ENCODE measurements around the gene TLDC2. TPM values are rescaled to one million over a fixed set of nuclear protein-coding genes. Genes with fewer than 3 reads are reported as not detected.
"Not testable (repeated sequence)": the region's sequence is repeated elsewhere in the genome, so short reads cannot be mapped to it uniquely, and the experiment has no call there.

Gene TLDC2
- total RNA-seq, 1 donor from 2014 or later: not detected

DNA sequence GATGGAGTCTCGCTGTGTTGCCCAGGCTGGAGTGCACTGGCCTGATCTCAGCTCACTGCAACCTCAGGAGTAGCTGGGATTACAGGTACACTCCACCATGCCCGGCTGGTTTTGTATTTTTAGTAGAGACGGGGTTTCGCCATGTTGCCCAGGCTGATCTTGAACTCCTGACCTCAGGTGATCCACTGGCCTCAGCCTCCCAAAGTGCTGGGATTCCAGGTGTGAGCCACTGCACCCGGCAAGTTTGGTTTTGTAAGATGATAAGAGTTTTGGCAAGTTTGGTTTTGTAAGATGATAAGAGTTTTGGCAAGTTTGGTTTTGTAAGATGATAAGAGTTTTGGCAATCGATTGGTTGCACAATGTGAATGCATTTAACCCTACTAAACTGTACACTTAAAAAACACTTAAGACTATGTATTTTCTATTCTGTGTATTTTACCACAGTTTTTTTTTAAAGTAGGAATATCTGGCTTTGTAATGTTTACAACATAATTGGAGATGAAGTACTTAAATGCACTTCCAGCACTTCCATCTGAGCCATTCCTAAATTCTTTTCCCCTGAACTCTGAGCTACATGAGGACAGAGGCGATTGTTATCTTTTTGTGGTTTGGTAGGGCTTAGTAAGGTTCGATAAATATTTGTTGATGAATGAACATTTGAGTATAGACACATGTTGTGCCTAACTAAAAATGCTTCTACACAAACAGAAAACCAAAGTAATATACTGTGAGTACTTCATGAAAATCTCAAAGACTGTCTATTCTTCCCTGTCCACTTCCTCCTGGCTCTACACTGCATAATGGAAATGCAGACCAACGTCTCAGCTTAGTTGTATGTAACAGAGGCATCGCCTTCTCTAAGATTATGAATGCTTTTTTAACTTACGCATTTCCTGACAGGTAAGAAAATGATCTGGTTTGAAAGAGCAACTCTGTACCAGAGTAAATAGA, 56.8 kb downstream of the TLDC2 start:
- no peak overlapping the region for H3K4me3 Mint-ChIP-seq
- no peaks in the 10 kb centered on the region for H3K27me3 Mint-ChIP-seq (ENCODE audit: low read depth)
- H3K27ac Mint-ChIP-seq (ENCODE audit: unreplicated experiment): no peak overlapping the region
- H3K9me3 Mint-ChIP-seq: no peaks in the 10 kb centered on the region
- TF ChIP-seq, protein P1, sequence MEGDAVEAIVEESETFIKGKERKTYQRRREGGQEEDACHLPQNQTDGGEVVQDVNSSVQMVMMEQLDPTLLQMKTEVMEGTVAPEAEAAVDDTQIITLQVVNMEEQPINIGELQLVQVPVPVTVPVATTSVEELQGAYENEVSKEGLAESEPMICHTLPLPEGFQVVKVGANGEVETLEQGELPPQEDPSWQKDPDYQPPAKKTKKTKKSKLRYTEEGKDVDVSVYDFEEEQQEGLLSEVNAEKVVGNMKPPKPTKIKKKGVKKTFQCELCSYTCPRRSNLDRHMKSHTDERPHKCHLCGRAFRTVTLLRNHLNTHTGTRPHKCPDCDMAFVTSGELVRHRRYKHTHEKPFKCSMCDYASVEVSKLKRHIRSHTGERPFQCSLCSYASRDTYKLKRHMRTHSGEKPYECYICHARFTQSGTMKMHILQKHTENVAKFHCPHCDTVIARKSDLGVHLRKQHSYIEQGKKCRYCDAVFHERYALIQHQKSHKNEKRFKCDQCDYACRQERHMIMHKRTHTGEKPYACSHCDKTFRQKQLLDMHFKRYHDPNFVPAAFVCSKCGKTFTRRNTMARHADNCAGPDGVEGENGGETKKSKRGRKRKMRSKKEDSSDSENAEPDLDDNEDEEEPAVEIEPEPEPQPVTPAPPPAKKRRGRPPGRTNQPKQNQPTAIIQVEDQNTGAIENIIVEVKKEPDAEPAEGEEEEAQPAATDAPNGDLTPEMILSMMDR (conservative IDR thresholded peaks at IDR 0.05): no peak
- H3K4me1 Mint-ChIP-seq: peaks cover 7% of the 10 kb centered on the region
- DNase-seq (ENCODE audit: low read depth, low spot score): no peak
- H3K36me3 Mint-ChIP-seq (ENCODE audit: low read depth): no peaks in the 10 kb centered on the region

- not testable (repeated sequence) for DNase-seq (ENCODE audit: low read depth, low spot score); H3K36me3 Mint-ChIP-seq (ENCODE audit: low read depth); H3K27me3 Mint-ChIP-seq (ENCODE audit: low read depth); H3K4me1 Mint-ChIP-seq; H3K4me3 Mint-ChIP-seq; H3K27ac Mint-ChIP-seq (ENCODE audit: unreplicated experiment); H3K9me3 Mint-ChIP-seq
Observed at GRCh38 chr20:36933571-36933970, 57.6 kb downstream of the TLDC2 start.

GRCh38 chr20:36936341-36936740, 60.4 kb downstream of the TLDC2 start:
- Mint-ChIP-seq H3K27me3 (ENCODE audit: low read depth) (no peaks in the 10 kb centered on the region), H3K9me3 (no peaks in the 10 kb centered on the region), H3K27ac (ENCODE audit: unreplicated experiment) (no peak overlapping the region), H3K4me1 (peaks cover 7% of the 10 kb centered on the region), H3K36me3 (ENCODE audit: low read depth) (no peaks in the 10 kb centered on the region), H3K4me3 (no peak overlapping the region)
- TF ChIP-seq, protein P1 (conservative IDR thresholded peaks at IDR 0.05): no peak
- DNase-seq (ENCODE audit: low read depth, low spot score): no peak

DNA sequence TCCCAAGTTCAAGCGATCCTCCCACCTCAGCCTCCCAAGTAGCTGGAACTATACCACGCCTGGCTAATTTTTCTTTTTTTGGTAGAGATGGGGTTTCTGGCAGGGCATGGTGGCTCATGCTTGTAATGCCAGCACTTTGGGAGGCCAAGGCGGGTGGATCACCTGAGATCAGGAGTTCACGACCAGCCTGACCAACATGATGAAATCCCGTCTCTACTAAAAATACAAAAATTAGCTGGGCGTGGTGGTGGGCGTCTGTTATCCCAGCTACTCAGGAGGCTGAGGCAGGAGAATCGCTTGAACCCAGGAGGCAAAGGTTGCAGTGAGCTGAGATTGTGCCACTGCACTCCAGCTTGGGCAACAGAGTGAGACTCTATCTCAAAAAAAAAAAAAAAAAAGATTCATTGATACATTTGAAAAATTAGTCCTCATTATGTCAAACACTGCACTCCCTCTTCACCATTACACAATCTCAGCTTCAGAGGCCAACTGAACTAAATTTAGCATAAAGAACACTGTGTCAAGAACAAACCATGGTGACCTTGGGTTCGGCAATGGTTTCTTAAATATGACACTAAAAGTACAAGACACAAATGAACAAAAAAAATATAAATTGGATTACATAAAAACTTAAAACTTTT, 60.9 kb downstream of the TLDC2 start:
- H3K27me3 Mint-ChIP-seq (ENCODE audit: low read depth); DNase-seq (ENCODE audit: low read depth, low spot score); H3K9me3 Mint-ChIP-seq; H3K4me1 Mint-ChIP-seq; H3K36me3 Mint-ChIP-seq (ENCODE audit: low read depth); H3K27ac Mint-ChIP-seq (ENCODE audit: unreplicated experiment); H3K4me3 Mint-ChIP-seq: not testable (repeated sequence)

- H3K4me1 Mint-ChIP-seq: peaks cover 7% of the 10 kb centered on the region
- H3K27ac Mint-ChIP-seq (ENCODE audit: unreplicated experiment): no peak overlapping the region
- H3K4me3 Mint-ChIP-seq: no peak overlapping the region
- H3K9me3 Mint-ChIP-seq: no peaks in the 10 kb centered on the region
- no peaks in the 10 kb centered on the region for H3K27me3 Mint-ChIP-seq (ENCODE audit: low read depth)
- H3K36me3 Mint-ChIP-seq (ENCODE audit: low read depth): no peaks in the 10 kb centered on the region
- TF ChIP-seq, protein P1 (conservative IDR thresholded peaks at IDR 0.05): no peak
- DNase-seq (ENCODE audit: low read depth, low spot score): no peak
Observed at GRCh38 chr20:36937402-36937770, 61.4 kb downstream of the TLDC2 start.

DNA sequence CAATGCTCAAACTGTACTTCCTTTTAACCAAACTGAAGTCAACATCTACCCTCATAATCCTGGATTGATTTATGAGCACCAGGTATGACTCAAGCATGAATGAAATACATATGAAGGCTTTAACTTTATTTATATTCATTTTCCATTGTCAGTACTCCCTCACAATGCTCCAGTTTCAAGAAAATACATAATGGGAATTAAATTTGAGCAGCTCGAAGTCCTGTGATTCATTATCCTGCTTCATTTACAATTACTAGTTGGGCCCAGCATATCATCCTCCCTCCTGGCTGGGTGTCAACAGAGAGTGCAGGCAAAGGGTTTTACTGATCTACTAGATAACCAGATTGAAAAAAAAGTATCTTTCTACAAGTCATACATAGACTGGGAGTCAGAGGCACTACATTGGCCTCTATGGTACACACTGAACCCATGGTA, 65.5 kb downstream of the TLDC2 start:
- no peaks in the 10 kb centered on the region for H3K36me3 Mint-ChIP-seq (ENCODE audit: low read depth)
- TF ChIP-seq, protein P1 (conservative IDR thresholded peaks at IDR 0.05): no peak
- no peak overlapping the region for H3K27ac Mint-ChIP-seq (ENCODE audit: unreplicated experiment)

More for the DNA sequence above, 65.5 kb downstream of the TLDC2 start:
- Mint-ChIP-seq H3K27me3 (ENCODE audit: low read depth) (no peaks in the 10 kb centered on the region), H3K4me3 (no peak overlapping the region), H3K9me3 (no peaks in the 10 kb centered on the region), H3K4me1 (peaks cover 10% of the 10 kb centered on the region)
- DNase-seq (ENCODE audit: low read depth, low spot score): no peak

Other genes with a start within 250 kb of the TLDC2 start
- gene SLA2, start 229.9 kb upstream of the TLDC2 start, total RNA-seq: 0.16 TPM in 1 of 2 replicates, not detected in the other
- 34.9 and 37.3 TPM in 2 replicates for gene NDRG3, start 130.0 kb upstream of the TLDC2 start, total RNA-seq
- 29.1 and 30.6 TPM in 2 replicates for gene DSN1, start 102.4 kb upstream of the TLDC2 start, total RNA-seq
- 13.0 and 13.8 TPM in 2 replicates for gene SAMHD1, start 75.6 kb downstream of the TLDC2 start, total RNA-seq
- 25.6 and 27.2 TPM in 2 replicates for gene RBL1, start 219.9 kb downstream of the TLDC2 start, total RNA-seq